Measurements from ENCODE around the gene GZF1. TPM values are rescaled to one million over a fixed set of nuclear protein-coding genes. Genes with fewer than 3 reads are reported as not detected.
A peak's percentile ranks its signal among the peaks of the same experiment; 100 is the strongest.
"Not testable (repeated sequence)": the region's sequence is repeated elsewhere in the genome, so short reads cannot be mapped to it uniquely, and the experiment has no call there.

GZF1 gene
- total RNA-seq, 1 experiment from 2014 or later: 30.8 TPM

GRCh38 chr20:23340524-23340923 lies 21.5 kb upstream of the GZF1 start:
- DNase-seq (ENCODE audit: low read depth): peak; percentile 39

GRCh38 chr20:23341073-23341472 lies 20.9 kb upstream of the GZF1 start:
- DNase-seq (ENCODE audit: low read depth): no peak
- in situ Hi-C loops (cut with HindIII; ENCODE audit: low pct_unique_long_range_greater_than_20kb, low sequenced_read_pairs): no loop called here

More at GRCh38 chr20:23340524-23340923, 21.5 kb upstream of the GZF1 start:
- in situ Hi-C loops (cut with HindIII; ENCODE audit: low pct_unique_long_range_greater_than_20kb, low sequenced_read_pairs): no loop called here

GRCh38 chr20:23343590-23343989 lies 18.4 kb upstream of the GZF1 start:
- in situ Hi-C loops (cut with HindIII; ENCODE audit: low pct_unique_long_range_greater_than_20kb, low sequenced_read_pairs): no loop called here
- no peak for DNase-seq (ENCODE audit: low read depth)

- in situ Hi-C loops (cut with HindIII; ENCODE audit: low pct_unique_long_range_greater_than_20kb, low sequenced_read_pairs): no loop called here
- no peak for DNase-seq (ENCODE audit: low read depth)
These were observed 17.6 kb upstream of the GZF1 start for GRCh38 chr20:23344336-23344735.

GRCh38 chr20:23346002-23346401 lies 16.0 kb upstream of the GZF1 start:
- no peak for DNase-seq (ENCODE audit: low read depth)
- in situ Hi-C loops (cut with HindIII; ENCODE audit: low pct_unique_long_range_greater_than_20kb, low sequenced_read_pairs): no loop called here

- in situ Hi-C loops (cut with HindIII; ENCODE audit: low pct_unique_long_range_greater_than_20kb, low sequenced_read_pairs): no loop called here
These were observed 14.2 kb upstream of the GZF1 start for GRCh38 chr20:23347791-23348190.

GRCh38 chr20:23348510-23348909 lies 13.5 kb upstream of the GZF1 start:
- DNase-seq (ENCODE audit: low read depth); in situ Hi-C loops (cut with HindIII; ENCODE audit: low pct_unique_long_range_greater_than_20kb, low sequenced_read_pairs): not testable (repeated sequence)

More at GRCh38 chr20:23347791-23348190, 14.2 kb upstream of the GZF1 start:
- DNase-seq (ENCODE audit: low read depth): no peak

GRCh38 chr20:23349338-23350195 lies 12.4 kb upstream of the GZF1 start:
- in situ Hi-C loops (cut with HindIII; ENCODE audit: low pct_unique_long_range_greater_than_20kb, low sequenced_read_pairs): no loop called here
- DNase-seq (ENCODE audit: low read depth): no peak

- in situ Hi-C loops (cut with HindIII; ENCODE audit: low pct_unique_long_range_greater_than_20kb, low sequenced_read_pairs): no loop called here
- DNase-seq (ENCODE audit: low read depth): peak; percentile 99
These were observed 11.6 kb upstream of the GZF1 start, which contains the start of gene NXT1 for GRCh38 chr20:23350196-23350903. Gene NXT1, plus strand, starts transcription at chr20:23350791. Its CDS starts 3,251 bp downstream, at chr20:23354042.

- in situ Hi-C loops (cut with HindIII; ENCODE audit: low pct_unique_long_range_greater_than_20kb, low sequenced_read_pairs): no loop called here
- peak; percentile 70 for DNase-seq (ENCODE audit: low read depth)
These were observed 10.8 kb upstream of the GZF1 start for GRCh38 chr20:23350904-23351838.

- no peak for DNase-seq (ENCODE audit: low read depth)
- in situ Hi-C loops (cut with HindIII; ENCODE audit: low pct_unique_long_range_greater_than_20kb, low sequenced_read_pairs): no loop called here
These were observed 5.8 kb upstream of the GZF1 start for GRCh38 chr20:23356203-23356602.

- in situ Hi-C loops (cut with HindIII; ENCODE audit: low pct_unique_long_range_greater_than_20kb, low sequenced_read_pairs): no loop called here
- peak; percentile 100 for DNase-seq (ENCODE audit: low read depth)
These were observed 4.0 kb upstream of the GZF1 start for GRCh38 chr20:23357767-23358562.

- DNase-seq (ENCODE audit: low read depth): no peak
- in situ Hi-C loops (cut with HindIII; ENCODE audit: low pct_unique_long_range_greater_than_20kb, low sequenced_read_pairs): no loop called here
These were observed 3.4 kb upstream of the GZF1 start for GRCh38 chr20:23358563-23358906.

GRCh38 chr20:23358923-23359593 lies 2.9 kb upstream of the GZF1 start:
- in situ Hi-C loops (cut with HindIII; ENCODE audit: low pct_unique_long_range_greater_than_20kb, low sequenced_read_pairs): no loop called here

GRCh38 chr20:23360531-23360930 lies 1.5 kb upstream of the GZF1 start:
- no peak for DNase-seq (ENCODE audit: low read depth)
- in situ Hi-C loops (cut with HindIII; ENCODE audit: low pct_unique_long_range_greater_than_20kb, low sequenced_read_pairs): no loop called here

More at GRCh38 chr20:23358923-23359593, 2.9 kb upstream of the GZF1 start:
- no peak for DNase-seq (ENCODE audit: low read depth)

- no peak for DNase-seq (ENCODE audit: low read depth)
- in situ Hi-C loops (cut with HindIII; ENCODE audit: low pct_unique_long_range_greater_than_20kb, low sequenced_read_pairs): no loop called here
These were observed 885 bp upstream of the GZF1 start for GRCh38 chr20:23361119-23361475.
